Panc1 (cell line): ENCODE measurements around the gene WDR31. TPM values are rescaled to one million over a fixed set of nuclear protein-coding genes. Genes with fewer than 3 reads are reported as not detected.
A peak's percentile ranks its signal among the peaks of the same experiment; 100 is the strongest.

ENCODE experiments used
- ATAC-seq: fragments of 200-7000 bp; cut with Tn5 transposase; 2 replicates; pipeline ENCODE4 v1.9.1; 2020; ENCODE audit warnings: mild to moderate bottlenecking, moderate library complexity
- BruUV-seq: library from RNA; stranded (reverse); fragments of 400-500 nt; replicated peaks from 2 replicates; lab custom pipeline; 2021; lab: Mats Ljungman, UMichigan
- CTCF ChIA-PET: fragments of 300-600 bp; sonication (Branson Sonifier 250); formaldehyde crosslinking; loops from one replicate; lab custom pipeline; 2022; ENCODE audit warnings: antibody characterized with exemption; lab: Charles Lee
- POLR2A ChIA-PET: fragments of 300-600 bp; sonication (Branson Sonifier 250); formaldehyde crosslinking; loops from one replicate; lab custom pipeline; 2022; ENCODE audit warnings: antibody characterized with exemption; lab: Charles Lee
- DNase-seq: peaks from one replicate; pipeline ENCODE4 v3.0.0-alpha.2; 2010; ENCODE audit warnings: low read depth, low spot score
- H3K27ac ChIP-seq: 2 replicates; pipeline ENCODE4 v1.5.1; 2011; ENCODE audit warnings: mild to moderate bottlenecking, low read length, inconsistent platforms
- H3K27me3 ChIP-seq: fragments of 200-500 bp; sonication (Bioruptor generic); 2 replicates; pipeline ENCODE4 v1.6.0; 2014; ENCODE audit warnings: low read length, inconsistent platforms; ENCODE audit not compliant: control insufficient read depth, insufficient read depth
- H3K36me3 ChIP-seq: fragments of 200-500 bp; sonication (Bioruptor generic); 2 replicates; pipeline ENCODE4 v1.5.1; 2014; ENCODE audit warnings: inconsistent platforms, mild to moderate bottlenecking, low read length, moderate library complexity; ENCODE audit not compliant: control insufficient read depth, insufficient read depth
- H3K4me1 ChIP-seq: 2 replicates; pipeline ENCODE4 v1.5.1; 2011; ENCODE audit warnings: inconsistent platforms, mild to moderate bottlenecking, low read length, moderate library complexity; ENCODE audit not compliant: control insufficient read depth, insufficient read depth
- H3K4me3 ChIP-seq, 2 experiments: 2 replicates each; pipeline ENCODE4 v1.5.1; 2011 to 2012; ENCODE audit warnings: low read depth in 2 of 2, low read length in 2 of 2, mild to moderate bottlenecking in 2 of 2, inconsistent platforms in 1 of 2, moderate library complexity in 1 of 2
- H3K9me3 ChIP-seq: fragments of 200-500 bp; sonication (Bioruptor generic); 2 replicates; pipeline ENCODE4 v1.5.1; 2014; ENCODE audit warnings: low read depth, mild to moderate bottlenecking, inconsistent platforms, low read length, moderate library complexity; ENCODE audit not compliant: control insufficient read depth, insufficient read depth
- POLR2AphosphoS5 ChIP-seq: IDR thresholded peaks from 2 replicates; pipeline ENCODE4 v1.6.1; 2012; ENCODE audit warnings: mild to moderate bottlenecking, low read depth, low read length, moderate library complexity
- SIN3A ChIP-seq: IDR thresholded peaks from 2 replicates; pipeline ENCODE4 v1.6.1; 2012; ENCODE audit warnings: low read depth, mild to moderate bottlenecking, low read length, moderate library complexity, borderline replicate concordance; ENCODE audit not compliant: insufficient read depth
- TCF7L2 ChIP-seq: IDR thresholded peaks from 2 replicates; pipeline ENCODE4 v1.6.1; 2011; ENCODE audit warnings: mild to moderate bottlenecking, low read depth, low read length, inconsistent platforms
- in situ Hi-C: cut with HindIII; loops from 2 replicates; pipeline ENCODE4 v1.10.0; 2016; ENCODE audit warnings: low sequenced_read_pairs, low pct_unique_long_range_greater_than_20kb
- intact Hi-C: fragments of 100-400 bp; cut with micrococcal nuclease; formaldehyde crosslinking; loops from one replicate; pipeline ENCODE4 v1.10.0; 2022; ENCODE audit not compliant: unreplicated experiment
- total RNA-seq: library from RNA; stranded (reverse); gene quantifications from one replicate; pipeline ENCODE4 v1.2.1, GENCODE V29; 2021; ENCODE audit not compliant: unreplicated experiment
- TF ChIP-seq, protein P1 (sequence below): fragments of 450-650 bp; IDR thresholded peaks from 2 replicates; pipeline ENCODE4 v1.5.1; 2017; ENCODE audit warnings: mild to moderate bottlenecking
- TF ChIP-seq, protein P2 (sequence below), 2 experiments: IDR thresholded peaks; 2 replicates each; pipeline ENCODE4 v1.6.1; 2011 to 2012; ENCODE audit warnings: low read depth in 2 of 2, control low read depth in 1 of 2, low read length in 1 of 2, mild to moderate bottlenecking in 1 of 2, moderate library complexity in 1 of 2; ENCODE audit not compliant: insufficient read depth in 1 of 2

Gene WDR31
- total RNA-seq, 1 experiment from 2014 or later: 0.80 TPM

DNA sequence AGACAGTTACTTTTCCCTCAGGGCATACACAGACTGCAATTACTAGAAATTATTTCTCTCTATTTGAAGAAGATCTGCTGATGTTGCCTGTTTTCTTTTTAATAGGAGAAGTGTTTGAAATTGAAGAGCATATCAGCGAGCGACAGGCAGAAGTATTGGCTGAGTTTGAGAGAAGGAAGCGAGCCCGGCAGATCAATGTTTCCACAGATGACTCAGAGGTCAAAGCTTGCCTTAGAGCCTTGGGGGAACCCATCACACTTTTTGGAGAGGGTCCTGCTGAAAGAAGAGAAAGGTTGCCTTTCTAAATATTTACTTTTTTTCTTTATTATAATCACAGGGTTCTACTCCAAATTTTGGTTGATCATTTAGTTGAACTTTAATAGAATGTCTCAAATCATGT is 61.2 kb downstream of the WDR31 start:
- H3K4me3 ChIP-seq: no peak overlapping the region
- no TSS peak for BruUV-seq
- H3K27me3 ChIP-seq: no peaks in the 10 kb centered on the region
- H3K36me3 ChIP-seq: peaks cover 35% of the 10 kb centered on the region
- intact Hi-C loops (no loop called here), in situ Hi-C loops (no loop called here)
- no peaks in the 10 kb centered on the region for H3K9me3 ChIP-seq
- ATAC-seq: no peak
- peaks cover 6% of the 10 kb centered on the region for H3K4me1 ChIP-seq
- no peak overlapping the region for H3K27ac ChIP-seq
- POLR2A ChIA-PET: no interaction called here
- DNase-seq: no peak
- CTCF ChIA-PET: no interaction called here
- no peak for TF ChIP-seq SIN3A
- TF ChIP-seq, protein P1, sequence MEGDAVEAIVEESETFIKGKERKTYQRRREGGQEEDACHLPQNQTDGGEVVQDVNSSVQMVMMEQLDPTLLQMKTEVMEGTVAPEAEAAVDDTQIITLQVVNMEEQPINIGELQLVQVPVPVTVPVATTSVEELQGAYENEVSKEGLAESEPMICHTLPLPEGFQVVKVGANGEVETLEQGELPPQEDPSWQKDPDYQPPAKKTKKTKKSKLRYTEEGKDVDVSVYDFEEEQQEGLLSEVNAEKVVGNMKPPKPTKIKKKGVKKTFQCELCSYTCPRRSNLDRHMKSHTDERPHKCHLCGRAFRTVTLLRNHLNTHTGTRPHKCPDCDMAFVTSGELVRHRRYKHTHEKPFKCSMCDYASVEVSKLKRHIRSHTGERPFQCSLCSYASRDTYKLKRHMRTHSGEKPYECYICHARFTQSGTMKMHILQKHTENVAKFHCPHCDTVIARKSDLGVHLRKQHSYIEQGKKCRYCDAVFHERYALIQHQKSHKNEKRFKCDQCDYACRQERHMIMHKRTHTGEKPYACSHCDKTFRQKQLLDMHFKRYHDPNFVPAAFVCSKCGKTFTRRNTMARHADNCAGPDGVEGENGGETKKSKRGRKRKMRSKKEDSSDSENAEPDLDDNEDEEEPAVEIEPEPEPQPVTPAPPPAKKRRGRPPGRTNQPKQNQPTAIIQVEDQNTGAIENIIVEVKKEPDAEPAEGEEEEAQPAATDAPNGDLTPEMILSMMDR: no peak
- no peak for TF ChIP-seq TCF7L2
- TF ChIP-seq, protein P2, sequence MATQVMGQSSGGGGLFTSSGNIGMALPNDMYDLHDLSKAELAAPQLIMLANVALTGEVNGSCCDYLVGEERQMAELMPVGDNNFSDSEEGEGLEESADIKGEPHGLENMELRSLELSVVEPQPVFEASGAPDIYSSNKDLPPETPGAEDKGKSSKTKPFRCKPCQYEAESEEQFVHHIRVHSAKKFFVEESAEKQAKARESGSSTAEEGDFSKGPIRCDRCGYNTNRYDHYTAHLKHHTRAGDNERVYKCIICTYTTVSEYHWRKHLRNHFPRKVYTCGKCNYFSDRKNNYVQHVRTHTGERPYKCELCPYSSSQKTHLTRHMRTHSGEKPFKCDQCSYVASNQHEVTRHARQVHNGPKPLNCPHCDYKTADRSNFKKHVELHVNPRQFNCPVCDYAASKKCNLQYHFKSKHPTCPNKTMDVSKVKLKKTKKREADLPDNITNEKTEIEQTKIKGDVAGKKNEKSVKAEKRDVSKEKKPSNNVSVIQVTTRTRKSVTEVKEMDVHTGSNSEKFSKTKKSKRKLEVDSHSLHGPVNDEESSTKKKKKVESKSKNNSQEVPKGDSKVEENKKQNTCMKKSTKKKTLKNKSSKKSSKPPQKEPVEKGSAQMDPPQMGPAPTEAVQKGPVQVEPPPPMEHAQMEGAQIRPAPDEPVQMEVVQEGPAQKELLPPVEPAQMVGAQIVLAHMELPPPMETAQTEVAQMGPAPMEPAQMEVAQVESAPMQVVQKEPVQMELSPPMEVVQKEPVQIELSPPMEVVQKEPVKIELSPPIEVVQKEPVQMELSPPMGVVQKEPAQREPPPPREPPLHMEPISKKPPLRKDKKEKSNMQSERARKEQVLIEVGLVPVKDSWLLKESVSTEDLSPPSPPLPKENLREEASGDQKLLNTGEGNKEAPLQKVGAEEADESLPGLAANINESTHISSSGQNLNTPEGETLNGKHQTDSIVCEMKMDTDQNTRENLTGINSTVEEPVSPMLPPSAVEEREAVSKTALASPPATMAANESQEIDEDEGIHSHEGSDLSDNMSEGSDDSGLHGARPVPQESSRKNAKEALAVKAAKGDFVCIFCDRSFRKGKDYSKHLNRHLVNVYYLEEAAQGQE (IDR thresholded peaks at IDR 0.05; ENCODE audit: insufficient read depth in 1 of 2, low read depth in 2 of 2, low read length in 1 of 2): no peak
- TF ChIP-seq POLR2AphosphoS5: no peak

DNA sequence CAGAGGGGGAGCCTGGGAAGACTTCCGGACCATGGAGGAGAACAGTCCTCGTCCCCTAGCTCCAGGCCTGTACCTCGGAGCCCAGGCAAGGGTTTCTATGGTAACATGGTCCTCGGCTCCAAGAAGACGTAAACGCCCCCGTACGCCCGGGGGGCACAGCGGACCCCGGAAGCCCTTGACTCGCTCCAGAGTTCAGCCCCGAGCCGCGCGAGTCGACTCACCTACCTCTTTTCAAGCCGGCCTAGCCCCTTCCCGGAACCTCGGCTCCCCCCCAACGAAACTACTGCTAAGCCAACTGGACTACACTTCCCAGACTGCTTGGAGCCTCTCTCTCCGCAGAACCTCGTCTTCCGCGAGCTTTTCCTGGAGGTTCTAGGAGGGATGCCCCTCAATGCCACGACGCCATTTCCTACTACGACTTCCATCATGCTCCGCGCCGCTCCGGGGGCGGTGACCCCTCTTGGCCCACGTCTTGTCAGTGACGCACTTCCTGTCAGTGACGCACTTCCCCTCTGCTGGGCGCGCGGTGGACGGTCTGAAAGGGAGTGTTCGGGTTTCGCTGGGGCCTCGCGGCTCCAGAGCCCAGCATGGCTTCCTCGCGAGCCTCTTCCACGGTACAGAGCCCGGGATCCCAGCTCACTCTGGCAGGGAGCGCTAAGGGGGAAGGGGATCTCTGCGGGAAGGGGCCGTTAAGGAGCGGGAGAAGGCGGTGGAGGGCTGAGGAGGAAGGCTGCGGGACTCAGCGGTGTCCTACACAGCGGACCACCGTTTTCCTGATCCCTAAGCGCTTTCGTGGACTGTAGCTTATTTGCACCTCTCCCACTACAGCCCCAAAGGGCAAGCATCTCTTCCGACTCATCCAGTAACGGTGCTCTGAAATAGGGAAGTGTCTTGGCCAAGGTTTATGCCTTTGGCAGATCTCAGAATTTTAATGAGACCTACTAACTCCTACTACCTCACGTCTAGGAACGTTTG is 64.6 kb downstream of the WDR31 start, which contains the start of the genes CDC26 and PRPF4:
Gene CDC26, minus strand, starts transcription at position 416 of the 975 bp plus-strand sequence. CDS start 3,065 bp downstream, outside the sequence.
Gene PRPF4, plus strand, starts transcription at position 502 of the 975 bp plus-strand sequence. Its CDS starts 86 bp downstream, at position 588.
- POLR2A ChIA-PET: interaction anchor here (0.6 kb wide), 1 partner anchor 23 kb away, joined by 4 read pairs; no protein-coding TSS in a partner anchor
- CTCF ChIA-PET: interaction anchor here (0.6 to 0.8 kb wide), 4 partner anchors 21 to 131 kb away, joined by 3 to 4 read pairs (median 3); no protein-coding TSS in a partner anchor
- DNase-seq (peak; percentile 67), ATAC-seq (peak; percentile 99)
- Histone ChIP-seq H3K36me3 (peaks cover 24% of the 10 kb centered on the region), H3K27me3 (no peaks in the 10 kb centered on the region), H3K27ac (peak within 1 kb of the TSS; percentile 96), H3K9me3 (no peaks in the 10 kb centered on the region), H3K4me1 (peaks cover 6% of the 10 kb centered on the region), H3K4me3 (peak within 1 kb of the TSS; percentile 93 to 99)
- TSS peak; percentile 87 for BruUV-seq
- TF ChIP-seq, protein P2 (IDR thresholded peaks at IDR 0.05; ENCODE audit: insufficient read depth in 1 of 2, low read depth in 2 of 2, low read length in 1 of 2): 0 out of 4 replicates have a peak, but pooled peaks of 1 of the 2 experiments have one; percentile 41
- TF ChIP-seq SIN3A (0 out of 2 replicates have a peak, but pooled peaks have one; percentile 80), TCF7L2 (no peak), POLR2AphosphoS5 (peak; percentile 88)
- TF ChIP-seq, protein P1: no peak
- in situ Hi-C loops (no loop called here), intact Hi-C loops (no loop called here)
